GM21619 (cell line): ENCODE measurements around the gene RBBP8NL.

Source experiments
- ATAC-seq: cut with Tn5 transposase; IDR thresholded peaks from one replicate; pipeline ENCODE4 v1.9.1; 2021; ENCODE audit not compliant: unreplicated experiment

Gene RBBP8NL

DNA sequence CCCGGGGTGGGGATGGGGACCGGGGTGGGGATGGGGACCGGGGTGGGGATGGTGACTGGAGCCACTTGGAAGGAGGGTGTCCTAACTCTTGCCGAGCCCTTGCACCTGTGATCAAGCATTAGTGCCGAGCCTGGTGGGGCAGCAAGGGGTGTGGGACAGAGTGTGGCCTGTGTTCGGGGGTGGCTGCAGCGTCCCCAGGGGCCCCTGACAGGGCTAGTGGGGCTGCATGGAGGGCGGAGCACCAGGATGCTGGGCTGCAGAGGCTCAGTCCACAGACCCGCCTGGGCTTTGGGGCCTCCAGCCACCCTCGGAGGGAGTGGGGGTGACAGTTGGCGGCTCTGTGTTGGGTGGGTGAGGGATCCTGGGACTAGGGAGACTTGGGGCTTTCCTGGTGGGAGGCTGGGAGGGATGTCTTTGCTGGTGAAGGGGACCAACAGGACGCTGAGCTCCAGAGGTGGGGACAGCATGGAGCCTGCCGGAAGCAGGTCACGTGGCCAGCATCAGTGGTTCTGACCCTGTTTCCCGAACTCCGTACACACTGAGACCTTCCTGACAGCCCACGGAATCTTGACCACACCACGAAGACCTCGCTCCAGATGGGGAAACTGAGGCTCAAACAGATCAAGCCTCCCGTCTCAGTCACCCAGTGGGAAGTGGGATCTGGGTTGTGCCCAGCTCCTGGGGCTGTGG lies 4.6 kb downstream of the RBBP8NL start:
- no peak for ATAC-seq

DNA sequence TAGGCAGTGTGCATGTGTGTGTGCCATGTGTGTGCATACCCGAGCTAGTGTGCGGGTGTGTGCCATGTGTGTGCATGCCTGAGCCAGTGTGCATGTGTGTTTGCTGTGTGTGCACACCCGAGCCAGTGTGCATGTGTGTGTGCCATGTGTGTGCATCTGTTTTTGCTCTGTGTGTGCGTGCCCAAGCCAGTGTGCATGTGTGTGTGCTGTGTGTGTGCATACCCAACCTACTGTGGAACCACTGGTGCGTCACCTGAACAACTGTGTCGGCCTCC lies 5.7 kb downstream of the RBBP8NL start:
- ATAC-seq: no peak

DNA sequence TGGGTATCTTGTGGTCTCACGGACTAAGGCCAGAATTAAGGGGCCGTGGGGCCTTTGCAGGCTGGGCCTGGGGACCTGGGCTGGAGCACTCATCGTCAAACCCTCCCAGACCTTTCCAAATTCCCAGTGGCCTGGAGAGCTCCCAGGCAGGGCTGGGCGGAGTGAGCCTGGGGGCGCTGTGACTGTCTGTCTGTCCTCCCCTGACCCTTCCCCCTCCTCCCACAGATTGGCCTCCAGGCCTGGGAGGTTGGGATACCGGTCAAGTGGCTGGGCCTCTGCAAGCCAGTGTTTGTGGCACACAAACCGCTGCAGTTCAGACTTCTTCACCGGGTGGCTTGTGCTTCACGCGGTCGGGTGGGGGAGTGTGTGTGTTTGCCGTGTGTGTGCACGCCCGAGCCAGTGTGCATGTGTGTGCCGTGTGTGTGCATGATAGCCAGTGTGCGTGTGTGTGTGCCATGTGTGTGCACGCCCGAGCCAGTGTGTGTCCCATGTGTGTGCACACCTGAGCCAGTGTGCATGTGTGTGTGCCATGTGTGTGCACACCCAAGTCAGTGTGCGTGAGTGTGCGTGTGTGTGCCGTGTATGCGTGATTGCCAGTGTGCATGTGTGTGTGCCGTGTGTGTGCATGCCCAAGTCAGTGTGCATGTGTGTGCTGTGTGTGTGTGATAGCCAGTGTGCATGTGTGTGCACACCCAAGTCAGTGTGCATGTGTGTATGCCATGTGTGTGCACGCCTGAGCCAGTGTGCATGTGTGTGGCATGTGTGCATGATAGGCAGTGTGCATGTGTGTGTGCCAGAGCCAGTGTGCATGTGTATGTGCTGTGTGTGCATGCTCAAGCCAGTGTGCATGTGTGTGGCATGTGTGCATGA lies 6.3 kb downstream of the RBBP8NL start:
- no peak for ATAC-seq

DNA sequence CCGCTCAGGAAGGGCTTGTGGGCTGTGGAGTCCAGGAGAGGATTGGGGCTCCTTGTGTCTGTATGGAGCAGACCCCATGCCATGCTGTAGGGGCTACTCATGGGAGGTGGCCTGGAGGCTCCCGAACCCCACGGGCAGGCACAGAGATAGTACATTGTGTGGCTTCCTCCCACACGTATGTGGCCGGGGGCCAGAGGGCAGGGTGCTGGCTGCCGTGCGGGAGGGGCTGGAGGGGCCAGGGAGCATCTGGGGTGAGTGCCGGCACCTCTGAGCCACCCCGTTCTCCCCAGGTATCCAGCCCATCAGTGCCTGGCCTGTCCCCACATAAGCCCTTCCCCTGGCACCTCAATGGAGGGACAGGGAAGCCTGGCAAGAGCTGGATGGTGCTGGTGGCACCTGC lies 7.6 kb downstream of the RBBP8NL start:
- no peak for ATAC-seq

DNA sequence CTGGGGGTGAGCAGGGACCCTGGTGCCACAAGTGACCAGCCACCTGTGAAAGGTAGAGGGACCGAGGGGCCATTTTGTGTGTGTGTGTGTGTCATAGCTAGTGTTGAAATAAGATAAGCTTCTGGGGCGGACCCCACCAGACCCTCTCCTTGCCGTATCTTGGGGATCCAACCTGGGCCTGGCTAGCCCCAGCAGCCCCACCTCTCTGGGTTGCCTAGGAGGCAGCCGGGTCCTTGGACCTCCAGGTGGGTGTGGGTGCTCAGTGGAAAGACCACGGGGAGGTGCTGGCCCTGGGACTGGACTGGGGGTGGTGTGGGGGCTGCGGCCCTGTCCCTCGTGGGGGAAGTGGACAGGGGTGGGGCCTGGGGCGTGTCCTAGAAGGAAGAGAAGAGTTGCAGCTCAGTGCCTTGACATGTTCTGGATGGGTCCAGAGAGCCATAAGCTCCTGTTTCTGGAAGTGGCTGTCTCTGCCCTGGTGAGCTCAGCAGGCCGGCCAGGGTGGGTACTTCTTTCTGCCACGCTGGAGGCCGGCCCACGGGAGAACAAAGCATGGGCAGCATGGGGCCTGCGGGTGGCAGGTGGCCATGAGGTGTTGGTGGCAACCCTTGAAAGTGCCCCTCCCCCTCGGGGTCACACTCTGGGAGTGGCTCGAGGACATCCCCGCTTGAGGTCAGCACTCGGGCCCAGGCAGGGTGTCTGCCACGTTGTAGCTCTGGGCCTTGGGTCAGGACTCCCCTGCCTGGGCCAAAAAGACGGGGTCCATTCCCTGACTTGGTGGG lies 8.4 kb downstream of the RBBP8NL start:
- ATAC-seq: no peak

DNA sequence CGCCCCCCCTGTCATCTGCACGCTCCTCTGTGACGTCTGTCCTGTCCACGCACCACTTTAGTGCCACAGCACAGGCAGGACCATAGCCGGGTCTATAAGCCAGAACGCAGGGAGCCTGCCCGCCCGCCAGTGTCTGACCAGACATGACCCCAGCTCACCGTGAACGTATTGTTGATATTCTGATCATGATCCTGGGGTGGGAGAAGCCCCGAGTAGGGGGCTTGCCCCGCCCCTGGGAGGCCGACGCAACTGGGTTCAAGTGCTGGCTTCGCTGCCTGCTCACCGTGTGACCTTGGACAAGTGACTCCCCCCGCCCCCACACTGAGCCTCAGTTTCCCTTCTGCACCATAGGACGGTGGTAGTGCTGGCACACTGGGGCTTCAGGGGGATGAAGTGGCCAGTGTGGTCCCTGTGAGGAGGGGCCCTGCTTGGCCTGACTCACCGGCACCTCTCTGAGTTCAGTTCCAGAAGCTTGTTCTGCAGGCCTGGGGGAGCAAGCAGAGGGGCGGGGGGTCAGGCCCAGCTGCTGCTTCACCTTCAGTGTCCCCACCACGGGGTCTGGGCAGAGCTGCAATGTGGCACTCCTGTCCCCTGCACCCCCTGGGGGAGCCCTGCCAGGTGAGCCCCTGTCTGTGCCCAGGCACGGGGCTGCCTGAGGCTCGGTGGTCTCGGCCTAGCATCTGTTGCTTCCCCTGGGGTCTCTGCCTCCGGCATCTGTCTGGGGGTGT lies 9.2 kb downstream of the RBBP8NL start:
- no peak for ATAC-seq

DNA sequence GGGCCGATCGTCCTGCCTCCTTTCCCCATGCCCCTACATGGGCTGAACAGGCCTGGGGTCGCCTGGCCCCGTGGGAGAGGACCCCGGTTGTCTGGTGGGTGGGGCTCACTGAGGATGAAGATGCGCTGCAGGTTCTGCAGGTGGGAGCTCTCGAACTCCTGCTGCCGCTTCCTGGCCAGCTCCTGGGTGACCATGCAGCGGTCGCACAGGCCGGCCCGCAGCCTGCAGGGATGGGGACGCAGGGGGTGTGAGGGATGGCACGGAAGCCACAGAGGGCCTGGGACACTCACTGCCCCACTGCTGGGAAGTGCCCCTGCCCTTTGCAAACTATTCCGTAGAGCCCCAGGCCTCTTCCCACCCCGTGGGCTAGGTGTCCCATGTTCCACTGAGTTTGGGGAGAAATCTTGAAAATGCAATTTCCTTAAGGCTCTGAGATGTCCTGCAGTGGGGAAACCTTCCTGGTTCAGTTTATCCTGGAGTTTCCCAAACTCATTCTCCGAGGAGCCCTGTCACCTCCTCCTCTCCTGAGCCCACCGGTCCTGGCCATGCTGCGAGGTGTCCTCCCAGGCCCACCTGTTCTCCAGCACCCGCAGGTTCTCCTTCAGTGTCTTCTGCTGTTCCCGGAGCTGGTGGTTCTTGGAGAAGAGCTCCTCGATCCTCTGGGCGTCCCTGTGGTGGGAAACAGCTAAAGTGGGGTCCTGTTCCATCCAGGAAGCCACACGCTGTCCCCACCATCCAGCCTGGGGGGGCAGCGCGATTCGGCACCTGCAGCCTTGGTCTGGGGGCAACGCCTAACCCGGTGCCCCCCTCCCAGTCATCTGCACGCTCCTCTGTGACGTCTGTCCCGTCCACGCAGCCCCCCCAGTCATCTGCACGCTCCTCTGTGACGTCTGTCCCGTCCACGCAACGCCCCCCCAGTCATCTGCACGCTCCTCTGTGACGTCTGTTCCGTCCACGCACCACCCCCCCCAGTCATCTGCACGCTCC lies 10.4 kb downstream of the RBBP8NL start:
- ATAC-seq: no peak

DNA sequence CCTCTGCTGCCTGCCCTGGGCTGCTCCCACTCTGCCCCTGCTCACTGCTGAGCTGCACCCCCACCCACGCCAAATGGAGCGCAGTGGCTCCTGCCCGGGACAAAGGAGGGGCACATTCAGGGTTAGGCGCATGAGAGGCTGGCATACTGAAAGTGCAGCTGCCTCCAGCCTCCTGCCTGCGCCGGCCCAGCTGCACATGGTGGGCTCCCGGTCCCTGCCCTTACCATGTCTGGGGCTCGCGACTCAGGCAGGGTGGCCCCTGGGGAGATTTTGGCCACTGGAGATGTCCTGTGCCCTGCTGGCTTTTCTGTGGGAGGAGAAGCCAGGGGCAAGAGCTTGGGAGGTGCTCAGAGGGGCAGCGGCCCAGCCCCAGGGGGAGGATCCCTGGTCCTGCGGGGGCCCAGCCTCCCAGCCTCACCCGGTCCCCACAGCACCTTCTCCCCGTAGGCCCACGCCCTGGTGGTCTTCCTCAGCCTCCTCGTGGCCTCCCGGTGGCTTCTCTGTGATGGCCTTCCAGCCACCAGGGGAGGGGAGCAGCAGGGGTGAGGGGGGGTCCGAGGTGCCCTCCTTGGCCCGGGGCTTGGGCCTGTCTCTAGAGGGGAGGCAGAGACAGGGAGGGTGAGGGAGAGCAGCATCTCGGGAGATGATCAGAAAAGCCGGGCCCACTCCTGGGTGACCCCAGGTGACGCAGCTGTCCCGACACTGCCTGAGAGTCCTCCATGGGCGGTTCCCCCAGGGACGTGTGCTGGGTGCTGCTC lies 11.8 kb downstream of the RBBP8NL start:
- no peak for ATAC-seq

DNA sequence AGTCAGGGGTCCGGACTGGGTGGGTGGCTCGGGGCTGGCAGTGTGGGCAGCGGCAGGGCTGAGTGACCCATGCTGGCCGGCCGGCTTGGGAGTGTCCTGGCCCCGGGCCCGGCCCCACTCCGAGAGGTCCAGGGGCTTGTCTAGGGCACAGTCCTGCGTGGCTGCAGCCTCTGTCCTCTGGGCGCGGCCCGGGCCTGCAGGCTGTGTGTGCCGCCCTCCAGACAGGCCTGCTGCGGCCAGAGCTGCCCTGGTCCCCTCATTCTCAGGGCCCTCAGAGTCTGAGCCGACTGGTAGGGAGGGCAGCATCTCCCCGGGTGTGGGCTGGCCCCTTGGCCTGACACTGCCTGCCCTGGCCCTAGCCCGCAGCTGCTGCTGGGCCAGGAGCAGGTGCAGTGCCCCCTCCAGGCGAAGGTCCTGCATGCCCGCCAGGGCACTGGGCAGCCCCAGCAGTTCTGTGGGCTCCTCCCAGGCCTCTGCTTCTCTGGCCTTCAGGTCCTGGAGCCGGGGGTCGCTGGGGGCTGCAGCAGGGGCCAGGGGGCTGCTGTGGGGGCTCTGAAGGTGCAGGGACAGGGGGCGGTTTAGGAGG lies 13.3 kb downstream of the RBBP8NL start:
- ATAC-seq: no peak

DNA sequence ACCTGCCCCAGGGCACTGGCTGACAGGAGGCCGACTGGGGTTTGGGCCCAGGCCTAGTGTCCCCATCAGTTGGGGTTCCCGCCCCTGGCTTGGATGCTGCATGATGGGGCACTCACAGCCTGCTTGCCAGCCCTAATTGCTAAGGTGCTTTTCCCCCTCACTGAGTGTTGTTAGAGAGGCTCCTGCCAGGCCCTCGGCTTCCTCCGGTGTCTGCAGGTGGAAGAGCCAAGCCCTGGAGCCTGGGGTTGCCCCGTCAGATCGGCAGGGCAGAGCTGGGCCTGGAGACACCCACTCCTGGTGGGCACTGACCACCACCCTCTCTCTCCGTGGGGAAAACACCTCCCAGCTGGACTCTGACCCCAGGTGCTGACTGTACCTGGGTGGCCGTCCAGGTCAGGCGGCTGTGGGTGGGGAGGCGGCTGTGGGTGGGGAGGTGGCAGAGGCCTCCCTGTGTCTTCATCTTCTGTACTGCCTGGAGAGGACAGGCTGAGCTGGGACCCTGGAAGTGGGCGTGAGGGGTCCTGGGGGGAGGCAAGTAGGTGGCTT lies 14.2 kb downstream of the RBBP8NL start:
- no peak for ATAC-seq

DNA sequence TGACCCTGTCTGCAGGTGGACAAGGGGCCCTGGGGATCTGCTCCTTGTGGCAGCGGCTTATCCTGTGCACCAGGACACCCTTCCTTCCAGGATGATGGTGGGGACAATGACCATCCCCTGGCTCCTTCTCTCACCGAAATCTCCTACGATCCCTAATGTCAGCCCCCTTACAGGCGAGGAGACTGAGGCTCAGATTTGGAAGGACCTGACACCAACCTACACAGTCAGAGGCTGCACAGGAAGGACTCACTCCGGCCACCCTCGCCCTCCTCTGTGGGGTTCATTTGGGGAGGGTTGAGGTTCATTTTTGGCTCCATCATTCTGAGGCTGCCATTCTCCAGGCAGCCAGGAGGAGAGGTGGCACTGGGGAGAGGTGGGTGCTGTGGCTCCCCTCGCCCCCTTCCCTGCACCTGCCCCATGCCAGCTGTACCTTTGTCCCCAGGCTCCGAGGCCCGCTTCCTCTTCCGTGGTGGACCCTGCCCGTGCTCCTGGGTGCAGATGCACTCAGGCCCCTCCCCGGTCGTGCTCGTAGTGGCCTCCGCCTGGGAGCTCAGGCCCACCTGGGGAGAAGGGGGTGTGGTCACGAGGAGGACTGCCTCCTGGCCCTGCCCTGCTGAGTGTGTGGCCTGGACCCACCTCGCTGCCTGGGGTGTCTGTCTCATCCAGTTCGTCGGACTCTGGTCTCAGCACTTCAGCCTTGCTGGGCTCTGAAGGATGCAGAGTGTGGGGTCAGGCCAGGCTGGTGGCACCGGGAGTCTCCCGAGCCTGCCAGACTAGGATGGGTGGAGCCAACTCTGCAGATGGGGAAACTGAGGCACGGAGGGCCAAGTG lies 14.9 kb downstream of the RBBP8NL start:
- ATAC-seq: no peak

DNA sequence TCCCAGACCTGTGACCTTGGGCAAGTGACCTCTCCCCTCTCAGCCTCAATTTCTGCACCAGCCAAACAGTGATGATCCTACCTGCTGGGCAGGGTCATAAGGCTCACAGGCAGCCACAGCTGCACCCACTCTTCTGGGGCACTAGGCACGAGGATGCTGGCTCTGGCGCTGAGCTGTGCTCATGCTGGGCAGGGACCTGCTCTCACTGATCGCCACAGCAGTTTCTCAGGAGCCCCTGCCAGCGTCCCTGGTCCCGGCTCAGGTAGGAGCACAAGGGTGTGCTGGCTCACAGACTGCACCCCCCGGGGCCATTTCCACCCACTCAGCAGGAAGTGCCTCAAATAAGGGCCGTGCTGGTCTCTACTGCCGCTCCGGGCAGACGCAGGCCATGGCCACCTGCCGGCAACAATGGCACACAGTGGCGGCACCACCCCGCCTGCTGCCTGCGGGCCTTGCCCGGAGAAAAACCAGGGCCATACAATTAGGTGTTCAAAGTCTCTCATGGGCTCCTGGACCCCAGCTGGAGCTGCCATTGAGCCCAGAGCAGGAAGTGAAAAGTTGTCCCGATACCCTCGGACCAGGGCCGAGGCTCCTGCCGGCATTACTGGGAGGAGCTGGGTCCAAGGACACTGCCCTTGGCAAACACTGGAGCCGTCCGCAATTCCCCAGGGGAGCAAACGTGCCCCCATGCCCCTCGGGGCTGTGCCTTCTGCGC lies 15.7 kb downstream of the RBBP8NL start:
- no peak for ATAC-seq

DNA sequence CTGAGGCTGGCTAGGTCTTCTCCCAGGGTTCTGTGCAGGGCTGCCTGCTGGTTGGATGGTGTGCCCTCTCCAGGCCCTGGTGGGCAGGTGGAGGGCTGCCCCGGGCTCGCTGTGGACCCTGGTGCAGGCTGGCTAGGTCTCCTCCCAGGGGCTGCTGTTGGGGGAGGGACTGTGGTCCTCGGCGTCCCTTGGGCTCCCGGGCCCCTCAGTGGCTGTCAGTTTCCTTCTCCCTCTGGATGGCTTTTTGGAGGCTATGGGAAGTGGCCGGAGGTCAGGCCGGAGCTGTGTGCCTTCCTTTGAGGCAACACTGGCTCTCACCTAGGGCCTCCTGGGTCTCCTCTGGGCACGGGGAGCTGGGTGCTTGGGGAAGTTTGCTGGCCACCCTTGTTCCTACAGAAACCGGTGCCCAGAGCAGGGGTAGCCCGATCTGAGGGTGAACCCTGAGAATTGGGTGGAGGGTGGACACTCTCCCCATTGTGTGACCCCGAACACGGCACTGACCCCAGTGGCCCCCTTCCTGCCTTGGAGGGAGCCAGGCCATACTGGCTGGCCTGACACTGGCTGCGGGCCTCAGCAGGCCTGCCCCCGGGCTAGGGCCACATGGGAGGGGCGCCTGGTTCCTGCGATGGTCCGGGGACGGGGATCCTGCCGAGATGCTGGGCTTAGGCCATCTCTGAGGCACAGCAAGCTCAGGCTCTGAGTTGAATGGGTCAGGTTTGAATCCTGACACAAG lies 16.4 kb downstream of the RBBP8NL start:
- ATAC-seq: no peak

DNA sequence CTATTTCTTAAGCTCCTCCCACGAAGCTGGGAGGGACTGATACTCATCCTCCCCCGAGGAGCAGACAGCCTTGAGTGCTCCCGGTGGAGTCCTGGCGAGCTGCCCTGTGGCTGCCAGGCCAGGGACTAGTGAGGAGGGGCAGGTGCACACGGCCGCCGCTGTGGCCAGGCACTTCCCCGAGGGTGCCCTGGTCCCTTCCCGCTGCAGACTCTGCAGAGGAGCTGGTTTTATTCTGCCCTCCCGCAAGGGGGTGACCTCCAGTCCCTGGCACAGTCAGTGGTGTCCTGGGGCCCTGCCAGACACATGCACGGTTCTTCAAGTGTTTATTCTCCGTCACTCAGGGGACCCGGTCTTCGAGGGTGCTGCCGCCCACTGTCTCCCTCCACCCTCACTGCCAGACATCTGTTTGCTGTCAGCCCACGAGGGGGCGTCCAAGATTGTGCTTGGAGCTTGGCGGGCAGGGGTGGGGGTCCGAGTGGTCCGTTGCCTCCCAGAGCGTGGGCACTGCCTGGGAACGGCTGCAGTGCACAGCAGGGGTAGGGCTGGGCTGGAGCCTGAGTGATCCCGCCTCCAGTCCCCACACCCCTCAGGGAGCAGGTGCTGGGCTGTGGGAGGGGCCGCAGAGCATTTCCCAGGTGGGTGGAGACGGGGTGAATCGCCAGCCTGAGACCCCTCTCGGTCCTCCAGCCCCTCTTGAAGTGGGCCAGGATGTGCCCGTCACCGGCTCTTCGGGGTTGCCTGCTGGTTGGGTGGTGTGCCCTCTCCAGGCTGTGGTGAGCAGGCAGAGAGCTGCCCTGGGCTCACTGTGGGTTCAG lies 17.2 kb downstream of the RBBP8NL start:
- no peak for ATAC-seq

DNA sequence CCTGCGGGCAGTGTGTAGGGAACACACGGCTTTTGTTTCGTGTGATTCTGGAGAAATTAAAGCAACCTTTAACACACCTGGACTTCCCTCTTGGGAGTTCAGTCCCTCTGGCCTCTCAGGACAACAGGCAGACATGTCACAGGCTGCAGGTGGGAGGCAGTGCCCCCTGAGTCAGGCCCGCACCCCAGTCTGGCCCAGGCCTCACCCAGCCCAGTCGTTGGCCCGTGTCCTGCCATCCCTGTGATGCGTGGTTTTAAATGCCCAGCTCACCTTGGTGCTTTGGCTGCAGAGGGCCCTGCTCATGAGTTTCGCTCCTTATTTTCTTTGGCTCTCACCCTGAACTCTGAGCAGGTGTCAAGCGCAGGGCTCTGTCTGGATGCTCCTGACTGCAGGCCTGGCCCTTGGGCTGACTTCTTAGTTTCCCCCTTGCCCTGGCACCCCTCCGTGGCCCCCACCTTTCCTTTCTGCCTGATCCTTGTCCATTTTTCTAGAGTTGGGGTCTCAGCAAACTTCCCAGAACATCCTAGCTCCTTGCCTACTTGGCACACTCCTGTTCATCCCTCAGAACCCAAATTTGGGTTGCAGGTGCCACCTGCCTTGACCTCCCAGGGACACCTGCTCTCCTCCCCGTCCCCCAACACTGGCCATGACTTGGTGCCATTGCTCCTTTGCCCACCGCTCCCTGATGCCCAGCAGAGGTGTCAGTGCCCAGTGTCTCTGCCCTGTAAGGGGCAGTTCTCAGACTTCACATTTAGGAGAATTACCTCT lies 18.1 kb downstream of the RBBP8NL start:
- no peak for ATAC-seq
